ENCODE measurements around the gene CACNA1H.
"Not testable (repeated sequence)": the region's sequence is repeated elsewhere in the genome, so short reads cannot be mapped to it uniquely, and the experiment has no call there.

Gene CACNA1H

DNA sequence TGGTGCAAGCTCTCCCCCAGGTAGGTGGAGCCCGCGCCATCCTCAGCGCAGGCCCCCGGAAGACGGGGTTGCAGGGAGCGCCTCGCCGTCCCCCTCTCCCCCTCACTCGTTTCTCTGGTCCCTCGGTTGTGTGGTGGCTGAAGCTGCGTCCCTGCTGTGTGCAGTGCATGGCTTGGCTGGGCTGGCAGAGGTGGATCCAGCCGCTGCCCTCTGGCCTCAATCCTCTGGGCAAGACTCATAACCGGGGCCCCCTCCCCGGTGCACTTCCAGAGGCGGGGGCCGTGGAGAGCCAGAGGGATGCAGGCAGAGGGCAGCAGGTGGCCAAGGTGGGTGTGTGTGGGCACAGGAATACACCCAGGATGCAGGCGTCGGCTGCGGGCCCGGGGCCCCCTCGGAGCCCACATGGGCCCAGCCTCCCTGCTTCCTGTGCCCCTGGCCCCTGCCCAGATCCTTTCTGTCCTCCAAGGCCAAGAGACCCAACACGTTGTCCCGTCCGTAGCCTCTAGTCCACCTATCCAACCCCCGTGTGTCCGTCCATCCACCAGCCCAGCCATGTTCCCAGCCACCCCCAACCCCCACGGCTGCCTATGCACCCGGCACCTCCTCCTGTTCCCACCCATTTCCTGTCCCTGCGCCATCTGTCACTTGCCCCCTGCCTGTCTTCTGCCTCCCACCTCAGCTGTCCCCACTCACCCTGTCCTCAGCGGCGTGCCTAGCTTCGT is 62.8 kb downstream of the CACNA1H start:
- DNase-seq, result no peak

DNA sequence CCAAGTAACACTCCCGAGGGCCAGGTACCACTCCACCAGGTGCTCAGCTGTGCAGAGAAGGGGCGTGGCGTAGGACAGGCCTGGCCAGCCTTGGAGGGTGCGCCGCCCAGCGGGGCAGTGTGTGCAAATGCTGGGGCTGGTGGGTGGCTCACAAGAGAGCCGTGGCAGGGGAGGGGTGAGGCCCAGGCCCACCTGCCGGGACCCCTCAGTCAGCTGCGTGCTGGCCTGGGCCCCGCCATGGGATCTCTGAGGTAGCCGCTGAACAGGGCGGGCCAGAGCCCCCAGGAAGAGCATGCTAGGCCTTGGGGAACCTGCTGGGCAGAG is 63.4 kb downstream of the CACNA1H start:
- DNase-seq, result no peak

DNA sequence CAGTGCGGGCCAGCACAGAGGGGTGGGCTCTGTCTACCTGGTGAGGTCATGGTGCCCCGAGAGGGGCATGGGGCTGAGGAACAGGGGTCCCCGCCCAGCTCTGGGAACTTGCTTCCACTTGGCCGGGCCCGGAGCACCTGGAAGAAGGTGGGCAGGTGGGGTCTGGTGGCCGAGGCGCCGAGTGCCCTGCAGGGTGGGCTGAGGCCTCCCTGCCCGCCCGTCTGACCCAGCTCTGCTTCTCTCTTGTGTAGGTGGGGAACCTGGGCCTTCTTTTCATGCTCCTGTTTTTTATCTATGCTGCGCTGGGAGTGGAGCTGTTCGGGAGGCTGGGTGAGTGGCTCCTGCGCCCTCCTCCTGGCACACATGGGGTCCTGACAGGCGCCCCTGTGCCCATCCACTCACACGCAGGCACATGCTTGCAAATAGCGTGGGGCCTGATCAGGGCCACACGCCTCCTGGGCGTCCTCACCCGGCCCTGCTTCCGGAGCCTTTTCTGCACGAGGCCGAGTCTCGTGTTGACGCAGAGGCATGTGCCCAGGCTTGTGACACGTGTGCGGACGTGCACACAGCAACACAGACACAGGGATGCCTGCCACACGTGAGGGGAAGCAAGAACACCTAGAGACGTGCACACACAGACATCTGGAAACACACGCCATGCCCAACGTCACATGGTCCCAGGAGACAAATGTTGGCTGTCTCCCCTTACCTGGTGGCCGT is 63.9 kb downstream of the CACNA1H start:
- no peak for DNase-seq

DNA sequence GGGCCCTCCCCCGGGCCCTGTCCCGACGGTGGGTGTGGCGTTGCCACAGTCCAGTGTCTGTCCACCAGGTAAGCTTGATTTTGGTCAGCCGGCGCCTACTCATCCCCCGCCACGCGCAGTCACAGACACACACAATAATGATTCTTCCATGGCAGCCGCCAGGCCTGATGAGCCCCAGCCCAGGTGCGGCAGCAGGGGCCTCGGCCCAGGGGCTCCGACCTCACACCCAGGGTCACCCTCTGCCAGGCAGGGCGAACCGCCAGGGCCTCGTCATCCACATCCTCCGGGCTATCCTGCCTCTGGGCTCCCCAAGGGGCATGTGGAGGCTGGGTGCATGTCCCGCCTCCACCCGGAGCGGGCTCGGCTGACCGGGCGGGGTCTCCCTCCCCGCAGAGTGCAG is 64.6 kb downstream of the CACNA1H start:
- no peak for DNase-seq

GRCh38 chr16:1218061-1218929 is 65.4 kb downstream of the CACNA1H start:
- no peak for DNase-seq

- DNase-seq, result no peak
These were observed 66.2 kb downstream of the CACNA1H start for GRCh38 chr16:1218930-1219611.

GRCh38 chr16:1220098-1220728 is 67.3 kb downstream of the CACNA1H start:
- no peak for DNase-seq

GRCh38 chr16:1220841-1221627 is 68.1 kb downstream of the CACNA1H start:
- DNase-seq, result no peak

DNA sequence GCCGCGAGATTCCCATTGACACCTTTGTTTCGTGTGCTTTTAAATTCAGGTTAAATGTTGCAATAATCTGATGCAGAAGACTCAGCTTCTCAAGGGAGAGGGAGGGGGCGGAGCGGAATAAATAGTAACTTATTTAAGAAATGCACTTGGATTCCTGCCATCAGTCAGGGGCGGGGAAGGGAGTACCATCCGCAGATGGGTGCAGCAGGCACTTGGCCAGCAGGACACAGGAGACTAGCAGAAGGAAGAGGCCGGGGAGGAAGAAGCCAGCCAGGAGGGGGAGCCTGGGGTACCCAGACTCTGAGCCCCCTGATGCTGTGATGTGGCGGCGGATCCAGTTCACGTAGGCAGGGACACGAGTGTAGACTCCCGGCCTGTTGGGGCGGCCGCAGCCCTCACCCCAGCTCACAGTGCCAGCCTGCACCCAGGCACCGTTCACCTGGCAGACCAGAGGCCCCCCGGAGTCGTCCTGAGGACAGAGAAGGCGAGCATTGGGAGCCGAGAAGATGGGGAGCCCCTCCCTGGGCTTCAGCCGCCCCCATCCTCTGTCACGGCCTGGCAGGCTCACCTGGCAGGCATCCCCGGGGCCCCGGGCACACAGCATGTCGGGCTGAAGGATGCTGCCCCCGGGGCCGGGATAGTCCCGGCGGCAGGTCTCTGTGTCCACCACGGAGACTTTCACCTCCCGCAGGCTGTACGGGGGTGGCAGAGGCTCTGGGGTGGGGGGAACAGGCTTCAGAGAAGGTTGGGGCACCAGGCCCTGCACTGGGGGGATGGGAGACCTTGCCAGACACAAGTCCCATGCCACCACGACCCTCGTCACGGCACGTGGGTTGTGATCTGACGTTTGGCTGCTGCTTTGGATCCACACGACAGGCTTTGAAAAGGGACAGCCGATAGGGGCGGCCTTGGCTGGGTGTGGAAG is 69.0 kb downstream of the CACNA1H start:
- no peak for DNase-seq

- DNase-seq, result no peak
These were observed 69.8 kb downstream of the CACNA1H start for GRCh38 chr16:1222553-1223354.

DNA sequence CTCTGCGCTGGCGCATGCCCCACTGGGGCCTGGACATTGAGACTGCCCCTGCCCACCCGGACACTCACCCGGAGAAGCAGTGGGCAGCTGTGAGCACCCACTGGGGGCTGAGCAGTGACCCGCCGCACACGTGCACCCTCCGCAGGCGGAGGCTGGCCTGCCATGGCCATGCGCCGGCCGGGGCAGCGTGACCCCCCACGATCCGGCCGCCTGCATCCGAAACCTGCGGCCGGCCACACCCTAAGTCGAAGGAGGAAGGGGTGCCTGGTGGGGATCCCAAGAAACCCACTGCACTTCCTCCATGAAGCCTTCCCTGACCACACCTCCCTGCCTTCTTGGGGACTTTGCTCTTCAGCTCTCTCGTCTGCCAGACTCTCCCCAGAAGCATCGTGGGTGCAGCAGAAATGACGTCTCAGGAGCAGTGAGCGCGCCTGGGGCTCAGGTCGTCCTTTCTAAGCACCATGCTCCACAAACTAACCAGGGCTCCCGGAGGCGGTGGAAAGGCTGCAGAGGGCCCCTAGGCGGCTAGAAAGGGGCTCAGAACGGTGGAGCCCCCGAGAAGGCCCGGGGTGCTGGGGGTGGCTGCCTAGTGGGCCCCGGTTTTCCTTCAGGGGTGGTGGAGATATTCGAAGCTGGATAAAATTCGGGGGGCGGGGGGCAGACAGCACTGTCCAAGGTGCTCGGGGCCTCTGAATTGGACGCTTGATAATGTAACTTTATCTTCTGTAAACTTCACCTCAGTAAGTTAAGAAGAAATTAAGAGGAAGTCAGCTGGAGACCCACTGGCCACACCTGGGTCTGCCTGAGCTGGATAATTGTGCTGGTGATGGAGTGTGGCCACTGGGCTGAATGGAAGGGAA is 70.7 kb downstream of the CACNA1H start:
- no peak for DNase-seq

DNA sequence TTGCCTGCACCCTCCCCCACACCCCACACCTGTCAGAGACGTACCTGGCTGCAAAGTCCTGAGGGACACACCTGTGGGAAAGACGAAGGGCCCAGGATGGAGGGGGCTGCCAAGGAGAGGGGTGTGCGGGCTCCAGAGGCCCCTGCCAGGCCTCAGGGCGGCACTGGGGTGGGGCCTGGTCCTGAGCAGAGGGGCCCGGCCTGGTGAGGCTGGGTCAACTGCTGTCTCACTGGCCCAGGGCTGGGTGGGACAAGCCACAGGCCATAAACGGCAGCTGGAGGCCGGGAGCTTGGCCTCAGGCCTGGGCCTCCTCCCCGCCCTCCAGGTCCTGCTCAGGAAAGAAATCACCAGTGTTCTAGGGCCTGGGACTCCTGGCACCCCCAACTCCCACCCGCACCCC is 71.7 kb downstream of the CACNA1H start:
- no peak for DNase-seq

DNA sequence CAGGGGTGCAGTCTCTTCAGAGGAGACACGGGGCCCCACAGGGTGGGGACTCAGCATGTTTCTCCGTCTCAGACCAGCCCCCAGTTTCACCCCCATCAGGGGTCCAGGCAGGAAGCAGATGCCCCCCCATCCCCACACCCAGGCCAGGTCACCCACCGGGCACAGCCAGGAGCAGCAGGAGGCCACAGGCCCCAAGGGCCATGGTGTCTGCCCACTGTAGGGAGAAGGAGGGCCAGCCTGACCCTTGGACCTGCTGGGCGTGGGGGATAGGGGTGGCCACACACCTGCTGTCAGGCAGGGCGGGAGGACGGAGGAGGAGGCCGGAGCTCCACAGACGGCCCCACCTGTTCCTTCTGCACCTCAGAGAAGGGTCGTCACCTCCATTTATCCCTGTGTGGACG is 72.1 kb downstream of the CACNA1H start, which contains the start of gene TPSG1:
TPSG1 (minus strand) TSS at position 218 of the 401 bp plus-strand sequence; CDS start at position 202, 16 bp downstream.
- DNase-seq, result no peak

- not testable (repeated sequence) for DNase-seq
These were observed 72.9 kb downstream of the CACNA1H start for GRCh38 chr16:1225728-1226311.

- DNase-seq, result not testable (repeated sequence)
These were observed 73.8 kb downstream of the CACNA1H start for GRCh38 chr16:1226692-1227091.

DNA sequence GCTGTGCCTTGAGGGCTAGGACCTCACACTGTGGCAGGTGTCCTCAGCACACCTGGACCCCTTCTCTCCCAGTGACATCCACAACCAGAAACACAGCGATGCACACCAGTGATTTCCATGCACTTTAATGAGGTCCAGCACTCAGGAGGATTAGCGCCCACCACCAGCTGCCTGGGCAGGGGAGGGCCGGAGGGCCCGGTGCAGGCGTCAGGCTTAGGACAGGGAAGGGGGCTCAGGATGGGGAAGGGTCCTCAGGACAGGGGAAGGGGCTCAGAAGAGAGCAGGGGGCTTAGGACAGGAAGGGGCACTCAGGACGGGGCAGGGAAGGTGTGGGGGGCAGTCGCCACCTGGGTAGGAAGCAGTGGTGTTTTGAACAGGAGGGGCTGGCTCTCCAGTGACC is 75.3 kb downstream of the CACNA1H start:
- not testable (repeated sequence) for DNase-seq

DNA sequence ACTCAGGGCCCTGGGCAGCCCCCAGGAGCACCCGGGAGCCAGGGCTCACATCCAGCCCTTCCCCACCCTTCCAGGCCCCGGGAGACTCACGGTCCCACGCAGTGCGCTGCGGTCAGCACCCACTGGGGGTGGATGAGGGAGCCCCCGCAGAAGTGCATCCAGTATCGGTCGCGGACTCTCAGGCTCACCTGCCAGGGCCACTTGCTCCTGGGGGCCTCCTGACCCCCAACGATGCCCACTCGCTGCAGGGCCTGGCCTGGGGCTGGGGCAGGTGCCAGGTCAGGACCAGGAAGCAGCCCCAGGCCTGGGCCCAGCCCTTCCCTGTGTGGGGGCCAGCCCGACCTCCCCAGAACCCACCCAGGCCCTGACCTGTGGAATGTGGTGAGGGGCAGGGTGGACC is 76.6 kb downstream of the CACNA1H start:
- not testable (repeated sequence) for DNase-seq

- not testable (repeated sequence) for DNase-seq
These were observed 77.2 kb downstream of the CACNA1H start, which contains the start of gene TPSB2 for GRCh38 chr16:1230084-1230470. TPSB2 (minus strand) TSS chr16:1230184; CDS start chr16:1229951, 233 bp downstream.

All from T1000 (cell line).